HepG2 (cell line): ENCODE data around the gene GATAD2B. TPM values are rescaled to one million over a fixed set of nuclear protein-coding genes. Genes with fewer than 3 reads are reported as not detected.
A peak's percentile ranks its signal among the peaks of the same experiment; 100 is the strongest.

Experiments
- CREM ChIP-seq, 2 experiments: sonication (generic) in 1 of 2; formaldehyde crosslinking in 1 of 2; IDR thresholded peaks; 2 replicates each; pipeline versions ENCODE4 v1.4.0 to v1.6.1; 2016 to 2020; ENCODE audit warnings: antibody characterized with exemption in 1 of 2, mild to moderate bottlenecking in 1 of 2, missing genetic modification reagents in 1 of 2
- GATAD1 ChIP-seq: IDR thresholded peaks from 2 replicates; pipeline ENCODE4 v1.6.1; 2016; ENCODE audit warnings: missing genetic modification reagents, missing compliant biosample characterization
- HMG20B ChIP-seq: conservative IDR thresholded peaks from 2 replicates; pipeline ENCODE4 v1.6.1; 2016; ENCODE audit warnings: missing genetic modification reagents, missing compliant biosample characterization
- HOXA5 ChIP-seq: sonication (generic); formaldehyde crosslinking; IDR thresholded peaks from 2 replicates; pipeline ENCODE4 v1.4.0; 2020; ENCODE audit warnings: missing genetic modification reagents
- KAT2B ChIP-seq: fragments of 150-350 bp; IDR thresholded peaks from 2 replicates; pipeline ENCODE4 v1.6.1; 2014; ENCODE audit warnings: low read depth, low read length, borderline replicate concordance
- POGZ ChIP-seq: sonication (generic); formaldehyde crosslinking; IDR thresholded peaks from 2 replicates; pipeline ENCODE4 v1.4.0; 2020; ENCODE audit warnings: mild to moderate bottlenecking, missing genetic modification reagents
- RAD21 ChIP-seq: fragments of 450-650 bp; formaldehyde crosslinking; IDR thresholded peaks from 2 replicates; pipeline ENCODE4 v1.5.0; 2020; ENCODE audit warnings: mild to moderate bottlenecking
- TBL1XR1 ChIP-seq: fragments of 150-350 bp; IDR thresholded peaks from 2 replicates; pipeline ENCODE4 v1.6.1; 2014; ENCODE audit warnings: borderline replicate concordance, low read length; ENCODE audit not compliant: partially characterized antibody
- TBX3 ChIP-seq: fragments of 450-650 bp; IDR thresholded peaks from 2 replicates; pipeline ENCODE4 v1.6.1; 2017; ENCODE audit warnings: antibody characterized with exemption, mild to moderate bottlenecking, inconsistent platforms, borderline replicate concordance
- ZBTB14 ChIP-seq: sonication (generic); formaldehyde crosslinking; IDR thresholded peaks from 2 replicates; pipeline ENCODE4 v1.4.0; 2020; ENCODE audit warnings: missing genetic modification reagents
- ZBTB42 ChIP-seq: sonication (generic); formaldehyde crosslinking; IDR thresholded peaks from 2 replicates; pipeline ENCODE4 v1.5.0; 2020; ENCODE audit warnings: mild to moderate bottlenecking, missing genetic modification reagents
- ZNF318 ChIP-seq: sonication (generic); formaldehyde crosslinking; IDR thresholded peaks from 2 replicates; pipeline ENCODE4 v1.4.0; 2020; ENCODE audit warnings: mild to moderate bottlenecking, missing genetic modification reagents
- ZNF772 ChIP-seq: sonication (generic); formaldehyde crosslinking; IDR thresholded peaks from 2 replicates; pipeline ENCODE4 v1.5.0; 2020; ENCODE audit warnings: mild to moderate bottlenecking, missing genetic modification reagents
- polyA plus RNA-seq, 8 experiments: library from polyadenylated mRNA; depleted of rRNA in 3 of 8; stranded (reverse) in 7 of 8; unstranded in 1 of 8; fragments of >200 nt; fragmentation: Illumina TruSeq in 4 of 8; extraction: Trizol in 4 of 8; gene quantifications; 2 replicates each; pipeline versions ENCODE4 v1.2.1 to v1.2.3, GENCODE V29; 2011 to 2016; ENCODE audit warnings: low read depth in 4 of 8, missing spikeins in 1 of 8, mixed read lengths in 1 of 8; ENCODE audit not compliant: insufficient read depth in 1 of 8
- total RNA-seq, 5 experiments: library from RNA; depleted of rRNA; stranded (reverse); fragments of >200 nt; fragmentation: Illumina TruSeq; extraction: Trizol; gene quantifications; 2 replicates each; pipeline ENCODE4 v1.2.3, GENCODE V29; 2016; ENCODE audit warnings: low read depth in 1 of 5
- TF ChIP-seq, protein P1 (sequence below): sonication (generic); formaldehyde crosslinking; IDR thresholded peaks from 2 replicates; pipeline ENCODE4 v1.8.0; 2022; ENCODE audit warnings: mild to moderate bottlenecking, missing genetic modification reagents
- TF ChIP-seq, protein P2 (sequence below): sonication (generic); formaldehyde crosslinking; IDR thresholded peaks from 2 replicates; pipeline ENCODE4 v1.5.0; 2020; ENCODE audit warnings: missing genetic modification reagents

Gene GATAD2B
- total and polyA plus RNA-seq, 2 of the 13 experiments (the other 11 are each of a cell fraction or from before 2014, with no cell fraction given) = 3.2 to 5.2 TPM

DNA sequence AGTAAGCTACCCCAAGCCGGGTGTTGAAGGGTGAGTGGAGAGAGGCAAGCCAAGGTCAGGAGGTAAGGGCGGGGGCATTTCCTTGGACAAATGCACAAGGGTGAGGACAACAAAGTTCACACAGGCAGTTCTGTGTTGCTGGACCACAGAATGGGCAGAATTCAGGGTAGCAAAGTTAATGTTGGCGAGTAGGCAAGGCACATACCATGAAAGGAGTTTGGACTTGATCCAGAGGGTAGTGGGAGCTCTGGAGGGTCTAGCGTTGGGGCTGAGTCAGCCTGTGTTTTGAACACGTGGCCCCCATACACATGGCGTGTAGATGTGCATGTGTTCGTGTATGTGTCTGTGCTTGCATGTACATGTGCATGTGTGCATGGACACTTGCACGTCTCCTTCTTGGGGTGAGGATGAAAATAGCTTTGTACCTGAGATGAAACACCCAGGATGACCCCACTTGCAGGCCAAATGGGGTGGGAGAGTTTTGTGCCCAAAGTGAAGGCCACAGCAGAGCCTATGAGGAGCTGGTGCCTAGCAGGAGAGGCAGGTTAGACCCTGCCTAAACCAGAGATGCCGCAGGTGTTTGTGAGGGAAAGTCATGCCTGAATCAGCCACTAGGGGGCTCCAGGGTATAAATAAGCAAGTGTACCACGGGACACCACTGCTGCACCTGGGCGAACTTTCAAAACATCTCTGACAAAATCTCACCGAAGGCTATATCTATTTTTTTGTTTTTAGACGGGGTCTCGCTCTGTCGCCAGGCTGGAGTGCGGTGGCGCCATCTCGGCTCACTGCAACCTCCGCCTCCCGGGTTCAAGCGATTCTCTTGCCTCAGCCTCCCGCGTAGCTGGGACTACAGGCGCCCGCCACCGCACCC is 125.7 kb downstream of the GATAD2B start (continued):
- TF ChIP-seq ZNF318 (CRISPR knock-in tag) (no peak), HMG20B (no peak), ZBTB42 (CRISPR knock-in tag) (no peak), GATAD1 (CRISPR knock-in tag) (no peak), ZBTB14 (CRISPR knock-in tag) (no peak), RAD21 (CRISPR knock-in tag) (peak; percentile 67), ZNF772 (CRISPR knock-in tag) (no peak), TBL1XR1 (no peak), POGZ (no peak), KAT2B (no peak), HOXA5 (CRISPR knock-in tag) (0 out of 2 replicates have a peak, but pooled peaks have one; percentile 31), CREM (IDR thresholded peaks at IDR 0.05) (no peak), CREM (CRISPR knock-in tag; IDR thresholded peaks at IDR 0.05) (no peak), TBX3 (no peak)
- TF ChIP-seq, protein P1, sequence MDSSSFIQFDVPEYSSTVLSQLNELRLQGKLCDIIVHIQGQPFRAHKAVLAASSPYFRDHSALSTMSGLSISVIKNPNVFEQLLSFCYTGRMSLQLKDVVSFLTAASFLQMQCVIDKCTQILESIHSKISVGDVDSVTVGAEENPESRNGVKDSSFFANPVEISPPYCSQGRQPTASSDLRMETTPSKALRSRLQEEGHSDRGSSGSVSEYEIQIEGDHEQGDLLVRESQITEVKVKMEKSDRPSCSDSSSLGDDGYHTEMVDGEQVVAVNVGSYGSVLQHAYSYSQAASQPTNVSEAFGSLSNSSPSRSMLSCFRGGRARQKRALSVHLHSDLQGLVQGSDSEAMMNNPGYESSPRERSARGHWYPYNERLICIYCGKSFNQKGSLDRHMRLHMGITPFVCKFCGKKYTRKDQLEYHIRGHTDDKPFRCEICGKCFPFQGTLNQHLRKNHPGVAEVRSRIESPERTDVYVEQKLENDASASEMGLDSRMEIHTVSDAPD = no peak
- TF ChIP-seq, protein P2, sequence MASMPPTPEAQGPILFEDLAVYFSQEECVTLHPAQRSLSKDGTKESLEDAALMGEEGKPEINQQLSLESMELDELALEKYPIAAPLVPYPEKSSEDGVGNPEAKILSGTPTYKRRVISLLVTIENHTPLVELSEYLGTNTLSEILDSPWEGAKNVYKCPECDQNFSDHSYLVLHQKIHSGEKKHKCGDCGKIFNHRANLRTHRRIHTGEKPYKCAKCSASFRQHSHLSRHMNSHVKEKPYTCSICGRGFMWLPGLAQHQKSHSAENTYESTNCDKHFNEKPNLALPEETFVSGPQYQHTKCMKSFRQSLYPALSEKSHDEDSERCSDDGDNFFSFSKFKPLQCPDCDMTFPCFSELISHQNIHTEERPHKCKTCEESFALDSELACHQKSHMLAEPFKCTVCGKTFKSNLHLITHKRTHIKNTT = no peak
